Pancreas (tissue), 10 donors: Measurements from ENCODE around the gene E2F2. TPM values are rescaled to one million over a fixed set of nuclear protein-coding genes. Genes with fewer than 3 reads are reported as not detected.
A peak's percentile ranks its signal among the peaks of the same experiment; 100 is the strongest.

ENCODE experiments used
- ATAC-seq, 4 donors: fragments of 200-7000 bp; cut with Tn5 transposase; one replicate each; pipeline versions ENCODE4 v1.8.0 to v1.9.1; 2020; ENCODE audit warnings: mild to moderate bottlenecking in 4 of 4, moderate library complexity in 4 of 4
- DNase-seq, 6 donors: peaks; one replicate each; pipeline ENCODE4 v3.0.0-alpha.2; 2020
- FAIRE-seq: peaks from 2 replicates; lab custom pipeline; 2012; peaks lifted over from hg19 to GRCh38; lab: Jason Lieb, UNC
- H3K27ac ChIP-seq, 4 donors: fragments of 200-600 bp; sonication (generic); 1 replicate in 3 of 4; 2 replicates in 1 of 4; pipeline versions ENCODE4 v1.5.0 to v1.8.0; 2020
- H3K27me3 ChIP-seq, 4 donors: fragments of 200-600 bp; one replicate each; pipeline ENCODE4 v1.8.0; 2021
- H3K36me3 ChIP-seq, 3 donors: fragments of 200-600 bp; sonication (generic) in 1 of 3; one replicate each; pipeline versions ENCODE4 v1.5.0 to v1.8.0; 2020 to 2021
- H3K4me1 ChIP-seq, 3 donors: fragments of 200-600 bp; one replicate each; pipeline ENCODE4 v1.8.0; 2021
- H3K4me3 ChIP-seq, 4 donors: fragments of 200-600 bp; sonication (generic) in 2 of 4; one replicate each; pipeline versions ENCODE4 v1.5.0 to v1.8.0; 2020 to 2021
- H3K9me3 ChIP-seq, 4 donors: fragments of 200-600 bp; one replicate each; pipeline ENCODE4 v1.8.0; 2021
- WGBS, 2 donors: extraction: QIAGEN DNeasy Blood & Tissue Kit; methylation state at CpG; one replicate each; pipeline ENCODE4 v1.1.7; 2013; 5-methylcytosine and 5-hydroxymethylcytosine counted together
- intact Hi-C, 3 donors: fragments of 100-400 bp; cut with DNase I; formaldehyde crosslinking; loops; one replicate each; pipeline versions ENCODE4 v1.11.1 to v1.14.2; 2022
- polyA plus RNA-seq, 2 donors: library from polyadenylated mRNA; stranded (reverse); fragments of 200-250 nt; gene quantifications; one replicate each; pipeline ENCODE4 v1.2.3, GENCODE V29; 2013
- total RNA-seq, 6 donors: library from RNA; stranded (reverse); fragmentation: NEBNext Ultra II Directional in 4 of 6; extraction: Animal tissue kit (Norgen Biotek cat#: 25700) in 4 of 6; gene quantifications; one replicate each; pipeline versions ENCODE4 v1.2.1 to v1.2.4, GENCODE V29; 2021 to 2023
- TF ChIP-seq, protein P1 (sequence below), 4 donors: fragments of 200-600 bp; sonication (generic) in 3 of 4; IDR thresholded peaks; one replicate each; pipeline versions ENCODE4 v1.5.0 to v1.8.0; 2021; ENCODE audit warnings: antibody characterized with exemption in 4 of 4
- donor health status: healthy with polysubstance abuse.
- donor health status: DM: no; HTN: no; CAD: no; lungs with moderate emphysema.
- donor health status: DM: no; HTN: no; CAD: no.
- donor health status: control.
- donor health status: control.
- donor health status: Bipolar disorder and iron deficiency.
- donor health status: DM: yes; HTN: yes; CAD: no.
- donor health status: DM: no; HTN: no; CAD: no.
- donor health status: DM: no; HTN: no; CAD: no.
- donor health status: DM: yes; HTN: yes; CAD: no.

Gene E2F2
- total and polyA plus RNA-seq, 8 donors: 0.04 to 0.40 (median 0.15) TPM; not detected in 2

DNA sequence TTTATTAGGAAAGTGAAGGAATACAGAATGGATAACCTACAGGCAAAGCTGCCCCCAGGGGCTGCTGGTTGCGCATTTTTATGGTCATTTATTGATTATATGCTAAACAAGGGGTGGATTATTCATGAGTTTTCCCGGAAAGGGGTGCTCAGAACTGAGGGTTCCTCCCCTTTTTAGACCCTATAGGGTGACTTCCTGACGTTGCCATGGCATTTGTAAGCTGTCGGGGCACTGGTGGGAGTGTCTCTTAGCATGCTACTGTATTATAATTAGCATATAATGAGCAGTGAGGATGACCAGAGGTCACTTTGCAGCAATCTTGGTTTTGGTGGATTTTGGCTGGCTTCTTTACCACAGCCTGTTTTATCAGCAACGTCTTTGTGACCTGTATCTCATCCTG lies 41.2 kb downstream of the E2F2 start:
- Histone ChIP-seq H3K27me3 (no peaks in the 10 kb centered on the region), H3K36me3 (no peaks in the 10 kb centered on the region), H3K9me3 (no peaks in the 10 kb centered on the region), H3K4me1 (peaks cover 0 to 4% (median 0%) of the 10 kb centered on the region in 3 donors), H3K4me3 (no peak overlapping the region), H3K27ac (no peak overlapping the region)
- no peak for FAIRE-seq
- WGBS, 2 donors: 43 to 53% methylated on average over 5 of the region's 5 CpGs
- DNase-seq: no peak
- TF ChIP-seq, protein P1, sequence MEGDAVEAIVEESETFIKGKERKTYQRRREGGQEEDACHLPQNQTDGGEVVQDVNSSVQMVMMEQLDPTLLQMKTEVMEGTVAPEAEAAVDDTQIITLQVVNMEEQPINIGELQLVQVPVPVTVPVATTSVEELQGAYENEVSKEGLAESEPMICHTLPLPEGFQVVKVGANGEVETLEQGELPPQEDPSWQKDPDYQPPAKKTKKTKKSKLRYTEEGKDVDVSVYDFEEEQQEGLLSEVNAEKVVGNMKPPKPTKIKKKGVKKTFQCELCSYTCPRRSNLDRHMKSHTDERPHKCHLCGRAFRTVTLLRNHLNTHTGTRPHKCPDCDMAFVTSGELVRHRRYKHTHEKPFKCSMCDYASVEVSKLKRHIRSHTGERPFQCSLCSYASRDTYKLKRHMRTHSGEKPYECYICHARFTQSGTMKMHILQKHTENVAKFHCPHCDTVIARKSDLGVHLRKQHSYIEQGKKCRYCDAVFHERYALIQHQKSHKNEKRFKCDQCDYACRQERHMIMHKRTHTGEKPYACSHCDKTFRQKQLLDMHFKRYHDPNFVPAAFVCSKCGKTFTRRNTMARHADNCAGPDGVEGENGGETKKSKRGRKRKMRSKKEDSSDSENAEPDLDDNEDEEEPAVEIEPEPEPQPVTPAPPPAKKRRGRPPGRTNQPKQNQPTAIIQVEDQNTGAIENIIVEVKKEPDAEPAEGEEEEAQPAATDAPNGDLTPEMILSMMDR (IDR thresholded peaks at IDR 0.05): no peak
- intact Hi-C loops: no loop called here
- no peak for ATAC-seq

DNA sequence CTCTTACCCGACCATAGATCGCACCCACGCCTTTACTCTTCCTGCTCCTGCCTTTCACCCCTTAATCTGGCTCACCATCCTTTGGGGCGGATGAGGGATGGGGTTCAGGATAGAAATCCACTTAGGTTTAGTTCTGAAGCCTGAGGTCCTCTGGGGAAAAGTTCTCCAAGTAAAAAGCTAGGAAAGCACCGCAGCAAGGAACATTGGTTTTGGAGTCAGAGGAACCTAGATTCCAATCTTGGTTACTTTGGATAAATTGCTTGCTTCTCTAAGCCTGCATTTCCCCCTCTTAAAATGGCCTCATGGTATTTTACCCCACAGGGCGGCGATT lies 46.1 kb downstream of the E2F2 start:
- TF ChIP-seq, protein P1 (IDR thresholded peaks at IDR 0.05): no peak
- DNase-seq: no peak
- H3K4me3 ChIP-seq: peak overlapping the region in 2 of 4 donors; percentile 65 to 92
- H3K36me3 ChIP-seq: no peaks in the 10 kb centered on the region
- no peak for ATAC-seq
- no peak for FAIRE-seq
- H3K27me3 ChIP-seq: no peaks in the 10 kb centered on the region
- WGBS, 2 donors: 53 to 58% methylated on average over 7 of the region's 7 CpGs
- H3K9me3 ChIP-seq: no peaks in the 10 kb centered on the region
- H3K27ac ChIP-seq: peak overlapping the region in 1 of 4 donors; percentile 78
- intact Hi-C loops: no loop called here
- peaks cover 0 to 4% (median 3%) of the 10 kb centered on the region in 3 donors for H3K4me1 ChIP-seq

DNA sequence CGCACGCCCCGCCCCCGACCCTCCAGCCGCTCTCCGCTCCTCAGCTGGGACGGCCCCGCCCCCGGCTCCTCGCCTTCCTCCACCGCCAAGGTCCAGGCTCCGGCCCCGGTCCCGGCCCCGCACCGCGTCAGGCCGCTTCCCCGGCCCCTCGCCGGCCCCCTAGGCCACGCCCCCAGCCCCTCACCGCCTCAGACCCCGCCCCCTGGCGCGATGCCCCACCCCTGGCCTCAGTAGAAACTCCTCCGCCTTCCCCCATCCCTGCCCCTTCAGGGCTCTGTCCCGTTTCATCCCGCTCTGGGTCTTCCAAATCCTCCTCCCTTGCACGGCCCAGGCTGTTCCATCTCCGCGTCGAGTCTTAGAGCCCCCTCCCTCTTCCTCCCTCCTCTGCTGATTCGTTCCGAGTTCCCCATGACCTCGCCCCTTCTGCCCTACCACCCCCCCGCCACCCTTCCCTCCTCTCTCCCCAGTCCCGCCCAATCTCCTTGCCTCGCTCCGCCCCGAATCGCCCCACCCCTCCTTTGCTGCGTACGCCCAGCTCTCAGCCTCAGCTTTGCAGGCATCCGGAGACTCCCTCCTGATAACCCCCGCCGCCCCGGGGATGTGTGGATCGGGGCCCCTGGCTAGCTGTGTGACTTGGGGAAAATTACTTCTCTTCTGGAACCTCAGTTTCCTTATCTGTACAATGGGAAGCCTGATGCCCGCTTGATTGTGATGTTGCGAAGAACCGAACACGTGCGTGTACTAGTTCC lies 46.6 kb downstream of the E2F2 start:
- Histone ChIP-seq H3K27me3 (no peaks in the 10 kb centered on the region), H3K36me3 (no peaks in the 10 kb centered on the region), H3K4me3 (peak overlapping the region; percentile 65 to 92 (median 79)), H3K4me1 (peaks cover 2 to 9% (median 8%) of the 10 kb centered on the region in 3 donors), H3K27ac (peak overlapping the region; percentile 48 to 78 (median 63)), H3K9me3 (no peaks in the 10 kb centered on the region)
- DNase-seq: peak; percentile 88 to 94 (median 93)
- intact Hi-C loops: no loop called here
- ATAC-seq: peak; percentile 83 to 91 (median 86)
- TF ChIP-seq, protein P1 (IDR thresholded peaks at IDR 0.05): no peak
- 6% methylated on average over 31 to 54 of the region's 54 CpGs for WGBS, 2 donors
- FAIRE-seq: no peak

DNA sequence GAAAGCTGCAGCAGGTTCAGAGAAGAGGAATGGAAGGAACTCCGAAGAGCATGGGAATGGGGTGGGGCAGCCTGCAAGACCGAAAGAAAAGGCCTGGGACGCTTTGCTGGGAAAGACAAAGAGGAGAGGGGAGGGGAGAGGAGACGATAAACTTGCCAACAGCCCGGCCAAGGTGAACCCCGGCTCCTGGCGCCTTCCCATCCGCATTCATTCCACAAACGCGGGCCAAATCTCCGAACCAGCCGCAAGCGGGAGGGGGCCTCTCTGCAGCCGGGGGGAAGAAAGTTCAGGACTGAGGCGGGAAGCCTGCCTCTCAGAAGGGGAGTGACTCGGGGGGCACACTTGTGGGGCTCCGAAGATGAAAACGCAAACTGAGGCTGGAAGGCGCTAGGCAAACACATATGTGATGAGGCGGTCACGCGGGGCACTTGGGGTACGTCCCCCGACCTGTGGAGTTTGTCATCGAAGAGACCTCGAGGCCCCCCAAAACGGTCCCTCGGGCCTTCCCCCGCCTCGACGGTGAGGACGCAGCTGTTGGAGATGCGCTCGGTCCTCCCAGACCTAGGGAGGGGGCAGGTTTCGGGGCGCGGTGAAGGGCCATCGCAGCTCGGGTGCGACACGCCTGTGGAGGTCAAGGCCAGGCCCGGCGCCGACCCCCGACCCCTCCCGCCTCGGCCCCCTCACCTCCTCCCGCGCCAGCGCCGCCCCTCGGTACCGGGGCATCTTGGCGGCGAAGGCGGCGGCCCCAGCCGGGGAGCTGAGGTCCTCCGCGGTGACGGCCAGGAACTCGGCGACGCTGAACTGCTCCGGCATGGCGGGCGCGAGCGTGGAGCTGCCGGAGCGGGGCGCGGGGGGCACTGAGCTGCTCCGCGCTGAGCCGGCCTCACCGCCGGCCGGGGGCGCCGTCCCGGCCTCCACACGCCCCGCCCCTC lies 47.4 kb downstream of the E2F2 start, which contains the start of gene ASAP3:
Gene ASAP3, minus strand, starts transcription at position 859 of the 932 bp plus-strand sequence. Its CDS starts 46 bp downstream, at position 813.
- no peaks in the 10 kb centered on the region for H3K9me3 ChIP-seq

More for the DNA sequence above, 47.4 kb downstream of the E2F2 start, which contains the start of gene ASAP3:
- 0 to 1% methylated on average over 40 to 83 of the region's 84 CpGs for WGBS, 2 donors
- Histone ChIP-seq H3K4me1 (peaks cover 4 to 14% (median 8%) of the 10 kb centered on the region in 3 donors), H3K4me3 (peak within 1 kb of the TSS; percentile 65 to 92 (median 79)), H3K27me3 (no peaks in the 10 kb centered on the region), H3K36me3 (no peaks in the 10 kb centered on the region), H3K27ac (peak within 1 kb of the TSS; percentile 48 to 78 (median 63))
- ATAC-seq (peak; percentile 0 to 25 (median 17)), DNase-seq (peak; percentile 54 to 81 (median 69)), FAIRE-seq (no peak)
- TF ChIP-seq, protein P1 (IDR thresholded peaks at IDR 0.05): no peak
- intact Hi-C loops: no loop called here
